ENCODE data around the gene MAP3K7CL. TPM values are rescaled to one million over a fixed set of nuclear protein-coding genes. Genes with fewer than 3 reads are reported as not detected.

The MAP3K7CL gene
- total and polyA plus RNA-seq, 2 of the 8 experiments (the other 6 are each of a cell fraction or from before 2014, with no cell fraction given): not detected

DNA sequence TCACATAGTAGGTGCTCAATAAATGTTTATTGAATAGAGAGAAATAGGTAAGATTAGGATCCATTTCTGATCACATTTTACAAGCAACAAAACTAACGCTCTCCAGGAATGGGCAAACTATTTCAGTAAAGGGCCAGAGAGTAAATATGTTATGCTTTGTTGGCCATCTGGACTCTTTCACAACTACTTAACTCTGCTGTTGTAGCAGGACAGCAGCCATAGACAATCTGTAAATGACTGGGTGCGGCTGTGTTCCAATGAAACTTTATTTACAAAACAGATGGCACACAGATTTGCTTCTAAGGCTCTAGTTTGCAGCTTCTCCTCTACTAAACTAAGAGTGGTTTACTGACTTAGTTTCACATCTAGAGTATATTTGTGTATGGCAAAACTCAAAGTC lies 85.3 kb downstream of the MAP3K7CL start:
- H3K4me1 ChIP-seq (replicated peaks in 1 of 4; ENCODE audit: control insufficient read depth in 3 of 4, insufficient read depth in 4 of 4, low read length in 3 of 4): no peaks in the 10 kb centered on the region
- H3K23me2 ChIP-seq (ENCODE audit: low read depth, low read length): peaks cover 9% of the 10 kb centered on the region; the same call in 1 of the 2 replicates
- no peak overlapping the region for H2BK5ac ChIP-seq (ENCODE audit: low read depth, low read length)
- ChIA-PET CTCF (ENCODE audit: partially characterized antibody) (no interaction called here), POLR2A (ENCODE audit: partially characterized antibody) (no interaction called here)
- H3K9ac ChIP-seq (replicated peaks in 1 of 4; ENCODE audit: extremely low read depth in 1 of 4, low read depth in 3 of 4, low read length in 3 of 4): no peak overlapping the region
- 93% methylated on average over 2 of the region's 2 CpGs; no CpG with 5 or more reads in 1 of the 2 experiments for WGBS, 2 experiments (ENCODE audit: extremely low coverage in 1 of 2, insufficient coverage in 1 of 2, insufficient read length in 1 of 2, insufficient replicate concordance in 2 of 2, low coverage in 1 of 2, low lambda C conversion rate in 2 of 2, missing lambda C conversion rate in 1 of 2)
- no peak overlapping the region for H2BK20ac ChIP-seq (ENCODE audit: low read length)
- DNase-seq (ENCODE audit: low read depth in 1 of 2, low spot score in 2 of 2) (no peak), FAIRE-seq (no peak)
- no peak overlapping the region for H2BK120ac ChIP-seq (replicated peaks; ENCODE audit: low read depth, low read length)
- no peaks in the 10 kb centered on the region for H3K9me3 ChIP-seq (ENCODE audit: insufficient read depth in 2 of 2, low read depth in 1 of 2, low read length in 1 of 2)
- no peaks in the 10 kb centered on the region for H3K79me1 ChIP-seq (ENCODE audit: low read depth, low read length)
- no peak overlapping the region for H2BK12ac ChIP-seq (ENCODE audit: low read depth, low read length)
- no peak overlapping the region for H3K23ac ChIP-seq (ENCODE audit: insufficient read length)
- H3K27ac ChIP-seq (ENCODE audit: low read depth, low read length): no peak overlapping the region
- H3K14ac ChIP-seq (ENCODE audit: insufficient read length): no peak overlapping the region
- no peak overlapping the region for H3K18ac ChIP-seq (ENCODE audit: extremely low read depth, low read length)
- H4K20me1 ChIP-seq (replicated peaks in 1 of 2; ENCODE audit: control insufficient read depth in 1 of 2, insufficient read depth in 2 of 2, low read length in 2 of 2): peaks cover 0 to 5% of the 10 kb centered on the region in 2 experiments
- no peak overlapping the region for H3K56ac ChIP-seq (replicated peaks; ENCODE audit: insufficient read length, low read depth, low read length)
- no peak overlapping the region for H2AFZ ChIP-seq (ENCODE audit: low read length)
- no peak overlapping the region for H2AK5ac ChIP-seq (ENCODE audit: low read depth, low read length)
- H3K4me2 ChIP-seq (ENCODE audit: insufficient read depth in 1 of 2, low read depth in 2 of 2, low read length in 2 of 2): no peak overlapping the region
- H2BK15ac ChIP-seq (ENCODE audit: low read length): no peak overlapping the region
- H3K4me3 ChIP-seq (ENCODE audit: extremely low read depth in 1 of 4, insufficient read depth in 2 of 4, low read depth in 3 of 4, low read length in 4 of 4): no peak overlapping the region
- H3K36me3 ChIP-seq (ENCODE audit: control insufficient read depth in 2 of 4, insufficient read depth in 4 of 4, low read length in 3 of 4): no peaks in the 10 kb centered on the region
- H4K91ac ChIP-seq (replicated peaks; ENCODE audit: insufficient read length, low read length): no peak overlapping the region
- H3K79me2 ChIP-seq (ENCODE audit: control insufficient read depth in 1 of 2, insufficient read depth in 2 of 2, low read length in 2 of 2): no peaks in the 10 kb centered on the region
- H3K27me3 ChIP-seq (replicated peaks in 1 of 4; ENCODE audit: control insufficient read depth in 3 of 4, extremely low read depth in 1 of 4, insufficient read depth in 3 of 4, low read length in 3 of 4): no peaks in the 10 kb centered on the region
- H4K8ac ChIP-seq (ENCODE audit: extremely low read depth, insufficient read depth, low read length): no peak overlapping the region
- no peak overlapping the region for H4K5ac ChIP-seq (ENCODE audit: insufficient read length, low read depth, low read length)
- no peak overlapping the region for H3K4ac ChIP-seq (replicated peaks; ENCODE audit: insufficient read length, low read depth, low read length)
- TF ChIP-seq SIN3A (conservative IDR thresholded peaks at IDR 0.05 in 1 of 2, IDR thresholded peaks at IDR 0.05 in 1 of 2; ENCODE audit: low read depth in 1 of 2, low read length in 2 of 2): no peak
